Lung (tissue), 12 donors: ENCODE results near the gene GRM5. TPM values are rescaled to one million over a fixed set of nuclear protein-coding genes. Genes with fewer than 3 reads are reported as not detected.
A peak's percentile ranks its signal among the peaks of the same experiment; 100 is the strongest.

ENCODE experiments used
- ATAC-seq: fragments of 200-7000 bp; cut with Tn5 transposase; one replicate; pipeline ENCODE4 v1.9.1; 2020; ENCODE audit warnings: moderate number of reproducible peaks; ENCODE audit not compliant: insufficient read depth, low FRiP score
- DNase-seq, 3 donors: peaks; one replicate each; pipeline ENCODE4 v3.0.0-alpha.2; 2013 to 2017
- H3K27ac ChIP-seq, 2 donors: one replicate each; pipeline ENCODE4 v1.5.1; 2013; ENCODE audit warnings: mild to moderate bottlenecking in 2 of 2, moderate library complexity in 2 of 2, control low read depth in 1 of 2, inconsistent platforms in 1 of 2, low read depth in 1 of 2, low read length in 1 of 2
- H3K27me3 ChIP-seq, 3 donors: one replicate each; pipeline ENCODE4 v1.5.1; 2013; ENCODE audit warnings: low read length in 2 of 3; ENCODE audit not compliant: control insufficient read depth in 3 of 3, insufficient read depth in 3 of 3
- H3K36me3 ChIP-seq, 4 donors: one replicate each; pipeline ENCODE4 v1.5.1; 2013; ENCODE audit warnings: low read length in 4 of 4, mild to moderate bottlenecking in 1 of 4, moderate library complexity in 1 of 4; ENCODE audit not compliant: control insufficient read depth in 4 of 4, insufficient read depth in 4 of 4
- H3K4me1 ChIP-seq, 5 donors: one replicate each; pipeline ENCODE4 v1.5.1; 2013; ENCODE audit warnings: low read length in 5 of 5, mild to moderate bottlenecking in 2 of 5, moderate library complexity in 1 of 5; ENCODE audit not compliant: control insufficient read depth in 5 of 5, insufficient read depth in 5 of 5
- H3K4me3 ChIP-seq: one replicate; pipeline ENCODE4 v1.5.1; 2013; ENCODE audit warnings: mild to moderate bottlenecking, control low read depth, moderate library complexity
- H3K9ac ChIP-seq, 2 donors: one replicate each; pipeline ENCODE4 v1.5.1; 2013; ENCODE audit warnings: low read length in 2 of 2, control low read depth in 1 of 2; ENCODE audit not compliant: insufficient read depth in 1 of 2
- H3K9me3 ChIP-seq, 4 donors: one replicate each; pipeline ENCODE4 v1.5.1; 2013; ENCODE audit warnings: low read length in 3 of 4, mild to moderate bottlenecking in 1 of 4, moderate library complexity in 1 of 4; ENCODE audit not compliant: control insufficient read depth in 4 of 4, insufficient read depth in 3 of 4
- CTCF ChIP-seq: IDR thresholded peaks from 2 replicates; pipeline ENCODE4 v1.5.1; 2012; ENCODE audit warnings: mild to moderate bottlenecking; ENCODE audit errors: control extremely low read depth, extremely low read depth
- WGBS, 2 donors: extraction: QIAGEN DNeasy Blood & Tissue Kit; methylation state at CpG; one replicate each; pipeline ENCODE4 v1.1.7; 2013; 5-methylcytosine and 5-hydroxymethylcytosine counted together
- polyA plus RNA-seq, 2 donors: library from polyadenylated mRNA; stranded (reverse); fragments of 200-250 nt; gene quantifications; one replicate each; pipeline ENCODE4 v1.2.1, GENCODE V29; 2013
- total RNA-seq, 2 donors: library from RNA; depleted of rRNA in 1 of 2; stranded (reverse); fragments of >200 nt in 1 of 2; gene quantifications; one replicate each; pipeline ENCODE4 v1.2.1, GENCODE V29; 2014 to 2021
- donor health status: control.
- donor health status: control.
- donor health status: Bipolar disorder and iron deficiency.
- donor health status: healthy.
- donor health status: DM: yes; HTN: yes; CAD: no.

GRM5 gene
- total and polyA plus RNA-seq, 4 donors, result 0.02 to 1.2 (median 0.35) TPM

- Histone ChIP-seq H3K27ac (no peak overlapping the region), H3K36me3 (no peaks in the 10 kb centered on the region), H3K27me3 (no peaks in the 10 kb centered on the region), H3K4me1 (no peaks in the 10 kb centered on the region), H3K4me3 (no peak overlapping the region), H3K9me3 (no peaks in the 10 kb centered on the region), H3K9ac (no peak overlapping the region)
- WGBS, 2 donors, result 48 to 74% methylated on average over 1 of the region's 1 CpG
- ATAC-seq (no peak), DNase-seq (no peak)
- TF ChIP-seq CTCF, result no peak
These were observed 259.4 kb downstream of the GRM5 start for GRCh38 chr11:88806410-88806809.

DNA sequence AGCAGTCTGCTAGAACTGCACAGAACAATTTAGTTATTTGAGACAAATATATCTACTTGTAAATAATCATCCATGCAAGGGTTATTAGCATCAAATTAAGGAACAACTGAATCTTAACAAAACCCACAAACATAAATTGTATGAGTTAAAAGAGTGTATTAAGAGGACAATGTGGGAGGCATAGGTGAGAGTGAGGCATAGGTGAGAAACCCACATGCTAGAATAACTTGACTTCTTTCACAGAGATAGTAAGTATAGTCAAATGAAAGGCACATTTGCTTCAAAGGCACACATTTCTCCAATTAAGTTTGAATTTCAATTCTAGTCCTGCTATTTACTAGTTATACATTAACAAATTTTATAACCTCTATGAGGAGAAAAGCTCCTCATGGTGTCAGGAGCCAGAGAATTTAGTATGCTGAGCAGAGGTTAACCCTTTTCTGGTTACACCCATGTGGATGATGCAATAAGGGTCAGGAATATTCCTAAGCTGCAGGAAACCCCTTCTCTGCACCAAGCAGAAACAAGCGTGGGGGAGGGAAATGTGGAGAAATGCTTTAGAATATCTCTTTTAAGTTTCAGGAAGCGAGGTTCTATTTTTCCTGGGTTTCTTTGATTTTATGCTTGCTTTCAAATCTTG is 264.2 kb downstream of the GRM5 start:
- H3K27ac ChIP-seq, result no peak overlapping the region
- H3K9ac ChIP-seq, result no peak overlapping the region
- H3K9me3 ChIP-seq, result no peaks in the 10 kb centered on the region
- no peak for ATAC-seq
- no peaks in the 10 kb centered on the region for H3K36me3 ChIP-seq
- H3K27me3 ChIP-seq, result no peaks in the 10 kb centered on the region
- no peaks in the 10 kb centered on the region for H3K4me1 ChIP-seq
- no peak for DNase-seq
- no peak for TF ChIP-seq CTCF
- WGBS, 2 donors, result 67 to 85% methylated on average over 2 of the region's 2 CpGs
- no peak overlapping the region for H3K4me3 ChIP-seq

DNA sequence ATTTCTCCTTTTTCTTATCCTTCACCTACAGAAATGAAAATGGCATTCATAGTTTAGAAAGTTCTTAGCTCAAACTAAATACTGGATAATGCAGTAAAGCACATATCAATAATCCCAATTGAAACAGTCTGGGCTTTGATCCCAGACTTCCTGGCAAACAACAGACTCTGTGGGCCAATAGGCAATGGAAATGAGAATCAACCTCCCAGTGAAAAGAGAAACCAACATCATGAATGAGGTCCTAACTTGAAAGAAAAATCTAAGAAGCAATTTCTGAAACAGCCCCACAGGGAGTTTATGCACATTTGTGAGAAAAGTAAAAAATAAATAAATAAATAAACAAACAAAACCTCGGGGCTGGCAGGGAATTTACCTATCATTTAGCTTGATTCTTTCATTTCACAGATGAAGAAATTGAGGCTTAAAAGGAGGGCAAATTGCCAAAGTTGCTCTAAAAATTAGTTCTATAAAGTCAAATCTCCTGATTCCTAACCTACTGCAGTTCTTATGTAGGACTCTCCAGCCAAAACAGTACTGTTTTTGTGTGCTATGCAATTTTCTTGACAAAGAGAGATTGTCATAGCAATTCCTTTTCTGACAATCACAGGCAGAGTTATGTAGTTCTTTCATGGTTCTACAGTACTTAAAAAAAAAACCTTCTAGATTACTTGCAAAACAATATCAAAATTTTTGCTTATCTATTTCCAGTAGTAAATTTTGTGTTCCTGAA is 265.8 kb downstream of the GRM5 start:
- no peaks in the 10 kb centered on the region for H3K9me3 ChIP-seq
- DNase-seq, result peak; percentile 15 to 64 (median 57)
- TF ChIP-seq CTCF, result no peak
- no peak for ATAC-seq
- H3K9ac ChIP-seq, result no peak overlapping the region
- H3K4me3 ChIP-seq, result no peak overlapping the region
- WGBS, 2 donors, result 40 to 47% methylated on average over 1 of the region's 1 CpG
- H3K27ac ChIP-seq, result no peak overlapping the region
- H3K27me3 ChIP-seq, result no peaks in the 10 kb centered on the region
- H3K36me3 ChIP-seq, result no peaks in the 10 kb centered on the region
- no peaks in the 10 kb centered on the region for H3K4me1 ChIP-seq
